ENCODE measurements around the gene OR1L6.

The OR1L6 gene

DNA sequence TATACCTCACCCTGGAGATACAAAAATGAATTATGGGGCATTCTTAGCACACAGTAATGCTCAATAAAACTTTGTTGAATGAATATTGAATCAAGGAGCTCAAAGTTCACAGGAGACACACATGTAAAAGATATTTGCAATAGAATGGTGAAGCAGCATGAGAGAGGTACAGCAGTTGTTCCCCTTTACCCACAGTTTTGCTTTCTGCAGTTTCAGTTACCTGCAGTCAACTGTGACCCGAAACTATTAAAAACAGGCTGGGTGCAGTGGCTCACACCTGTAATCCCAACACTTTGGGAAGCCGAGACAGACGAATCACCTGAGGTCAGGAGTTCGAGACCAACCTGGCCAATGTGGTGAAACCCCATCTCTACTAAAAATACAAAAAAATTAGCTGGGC is 44.2 kb downstream of the OR1L6 start:
- DNase-seq (ENCODE audit: low spot score in 2 of 2), result no peak
- H3K9me3 Mint-ChIP-seq, result no peaks in the 10 kb centered on the region
- H3K36me3 Mint-ChIP-seq (ENCODE audit: insufficient read depth), result no peaks in the 10 kb centered on the region
- no peaks in the 10 kb centered on the region for H3K27me3 Mint-ChIP-seq
- ATAC-seq (replicated peaks; ENCODE audit: extremely low read depth, poor library complexity, severe bottlenecking), result no peak
- no peak overlapping the region for H3K4me3 Mint-ChIP-seq
- no peak overlapping the region for H3K27ac Mint-ChIP-seq (ENCODE audit: low read depth)
- H3K4me1 Mint-ChIP-seq, result no peaks in the 10 kb centered on the region

DNA sequence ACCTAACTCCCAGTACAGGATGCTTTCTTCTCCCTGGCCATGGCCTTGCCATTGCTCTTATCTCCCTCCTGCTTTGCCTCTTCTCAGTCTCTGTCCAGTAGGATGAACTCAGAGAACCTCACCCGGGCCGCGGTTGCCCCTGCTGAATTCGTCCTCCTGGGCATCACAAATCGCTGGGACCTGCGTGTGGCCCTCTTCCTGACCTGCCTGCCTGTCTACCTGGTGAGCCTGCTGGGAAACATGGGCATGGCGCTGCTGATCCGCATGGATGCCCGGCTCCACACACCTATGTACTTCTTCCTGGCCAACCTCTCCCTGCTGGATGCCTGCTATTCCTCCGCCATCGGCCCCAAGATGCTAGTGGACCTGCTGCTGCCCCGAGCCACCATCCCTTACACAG is 46.7 kb downstream of the OR1L6 start, which contains the start of gene OR5C1:
OR5C1 (plus strand) TSS at position 103 of the 400 bp plus-strand sequence; CDS start at position 103, 0 bp downstream.
- no peak for DNase-seq (ENCODE audit: low spot score in 2 of 2)
- no peaks in the 10 kb centered on the region for H3K4me1 Mint-ChIP-seq
- no peak within 1 kb of the TSS for H3K27ac Mint-ChIP-seq (ENCODE audit: low read depth)
- ATAC-seq (replicated peaks; ENCODE audit: extremely low read depth, poor library complexity, severe bottlenecking), result no peak
- H3K36me3 Mint-ChIP-seq (ENCODE audit: insufficient read depth), result no peaks in the 10 kb centered on the region
- no peaks in the 10 kb centered on the region for H3K27me3 Mint-ChIP-seq
- no peaks in the 10 kb centered on the region for H3K9me3 Mint-ChIP-seq
- no peak within 1 kb of the TSS for H3K4me3 Mint-ChIP-seq

DNA sequence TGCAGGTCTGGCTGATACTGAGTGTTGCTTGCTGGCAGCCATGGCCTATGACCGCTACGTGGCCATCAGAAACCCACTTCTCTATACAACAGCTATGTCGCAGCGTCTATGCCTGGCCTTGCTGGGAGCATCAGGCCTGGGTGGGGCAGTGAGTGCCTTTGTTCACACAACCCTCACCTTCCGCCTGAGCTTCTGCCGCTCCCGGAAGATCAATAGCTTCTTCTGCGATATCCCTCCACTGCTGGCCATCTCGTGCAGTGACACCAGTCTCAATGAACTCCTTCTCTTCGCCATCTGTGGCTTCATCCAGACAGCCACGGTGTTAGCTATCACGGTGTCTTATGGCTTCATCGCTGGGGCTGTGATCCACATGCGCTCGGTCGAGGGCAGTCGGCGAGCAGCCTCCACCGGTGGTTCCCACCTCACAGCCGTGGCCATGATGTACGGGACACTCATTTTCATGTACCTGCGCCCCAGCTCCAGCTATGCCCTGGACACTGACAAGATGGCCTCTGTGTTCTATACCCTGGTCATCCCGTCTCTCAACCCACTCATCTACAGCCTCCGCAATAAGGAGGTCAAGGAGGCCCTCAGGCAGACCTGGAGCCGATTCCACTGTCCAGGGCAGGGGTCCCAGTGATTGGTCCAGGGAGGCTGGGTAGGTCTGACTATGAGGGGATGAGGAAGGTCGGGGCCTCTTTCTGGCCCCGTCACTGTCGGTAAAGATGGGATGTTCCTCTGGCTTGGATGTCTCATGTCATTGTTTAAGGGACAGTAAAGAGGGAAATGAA is 47.3 kb downstream of the OR1L6 start:
- Mint-ChIP-seq H3K4me3 (no peak overlapping the region), H3K4me1 (no peaks in the 10 kb centered on the region), H3K27ac (ENCODE audit: low read depth) (no peak overlapping the region), H3K9me3 (no peaks in the 10 kb centered on the region), H3K27me3 (no peaks in the 10 kb centered on the region), H3K36me3 (ENCODE audit: insufficient read depth) (no peaks in the 10 kb centered on the region)
- no peak for DNase-seq (ENCODE audit: low spot score in 2 of 2)
- ATAC-seq (replicated peaks; ENCODE audit: extremely low read depth, poor library complexity, severe bottlenecking), result no peak

DNA sequence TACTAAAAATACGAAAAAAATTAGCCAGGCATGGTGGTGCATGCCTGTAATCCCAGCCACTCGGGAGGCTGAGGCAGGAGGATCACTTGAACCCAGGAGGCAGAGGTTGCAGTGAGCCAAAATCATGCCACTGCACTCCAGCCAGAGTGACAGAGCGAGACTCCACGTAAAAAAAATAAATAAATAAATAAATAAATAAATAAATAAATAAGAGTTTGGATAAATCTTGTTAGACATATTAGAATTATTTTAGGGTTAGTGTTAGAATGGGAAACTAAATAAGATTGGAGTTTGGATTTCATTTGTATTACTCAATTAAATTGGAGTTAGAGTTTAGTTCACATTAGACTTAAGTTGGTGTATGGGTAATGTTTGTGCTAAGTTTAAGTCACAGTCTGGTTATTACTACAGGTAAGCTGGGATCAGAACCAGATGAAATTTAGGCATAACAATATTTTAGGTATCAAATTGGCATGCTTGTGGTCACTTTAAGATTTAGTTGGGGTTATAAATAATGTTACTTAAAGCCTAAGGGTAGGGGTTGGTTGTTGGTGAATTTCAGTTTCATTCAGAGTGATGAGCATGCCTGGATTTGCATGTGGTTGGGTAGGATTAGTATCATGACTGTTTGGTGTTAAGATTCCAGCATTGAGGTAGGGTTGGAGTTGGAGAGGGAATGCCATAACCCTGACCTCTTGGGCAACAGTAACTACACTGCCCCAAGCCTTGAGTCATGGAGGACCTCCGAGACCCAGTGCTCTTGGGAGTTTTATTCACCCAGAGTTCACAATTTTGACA is 50.0 kb downstream of the OR1L6 start:
- ATAC-seq (replicated peaks; ENCODE audit: extremely low read depth, poor library complexity, severe bottlenecking), result no peak
- Mint-ChIP-seq H3K27ac (ENCODE audit: low read depth) (no peak overlapping the region), H3K36me3 (ENCODE audit: insufficient read depth) (no peaks in the 10 kb centered on the region), H3K4me3 (no peak overlapping the region), H3K27me3 (no peaks in the 10 kb centered on the region), H3K9me3 (no peaks in the 10 kb centered on the region), H3K4me1 (no peaks in the 10 kb centered on the region)
- no peak for DNase-seq (ENCODE audit: low spot score in 2 of 2)

DNA sequence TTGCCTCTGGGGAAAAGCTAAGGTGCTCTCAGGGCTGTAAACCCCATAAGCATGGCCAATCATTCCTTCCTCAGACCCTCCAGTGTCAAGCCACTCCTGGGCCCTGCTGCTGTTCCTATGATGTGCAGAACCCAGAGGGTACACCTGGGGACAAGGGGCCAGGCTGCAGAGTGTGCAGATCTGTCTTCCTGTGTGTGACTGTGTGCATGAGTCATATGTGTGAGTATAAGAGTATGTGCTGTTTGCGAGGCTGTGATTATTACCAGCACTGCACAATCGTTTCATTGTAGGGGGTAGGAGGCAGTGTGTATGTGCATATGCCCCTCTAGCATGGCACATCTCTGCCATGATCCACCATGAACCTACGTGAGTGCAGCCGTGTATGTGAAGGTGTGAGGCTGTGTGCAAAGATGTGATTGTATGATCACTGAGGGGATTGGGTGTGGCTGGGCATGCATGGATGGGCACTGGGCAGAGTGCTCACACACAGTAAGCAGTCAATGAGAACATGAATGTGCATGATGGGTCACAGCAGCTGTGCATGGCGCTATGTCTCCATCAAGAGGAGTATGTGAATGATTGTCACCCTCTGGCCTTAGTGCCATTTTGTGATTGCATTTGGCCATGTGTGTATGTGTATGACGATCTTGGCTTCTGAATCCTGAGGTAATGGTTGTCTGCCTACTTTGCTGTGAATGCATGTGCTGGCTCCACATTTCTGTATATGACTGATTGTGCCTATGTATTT is 55.4 kb downstream of the OR1L6 start:
- Mint-ChIP-seq H3K27me3 (no peaks in the 10 kb centered on the region), H3K4me3 (no peak overlapping the region), H3K4me1 (no peaks in the 10 kb centered on the region), H3K27ac (ENCODE audit: low read depth) (no peak overlapping the region), H3K36me3 (ENCODE audit: insufficient read depth) (no peaks in the 10 kb centered on the region), H3K9me3 (no peaks in the 10 kb centered on the region)
- DNase-seq (ENCODE audit: low spot score in 2 of 2) (no peak), ATAC-seq (replicated peaks; ENCODE audit: extremely low read depth, poor library complexity, severe bottlenecking) (no peak)

All from central memory CD8-positive, alpha-beta T cell (primary cell).